ENCODE measurements around the gene CDH4. TPM values are rescaled to one million over a fixed set of nuclear protein-coding genes. Genes with fewer than 3 reads are reported as not detected.

CDH4 gene
- polyA plus RNA-seq, 1 experiment, result 1.5 TPM

- Histone ChIP-seq H3K4me3 (ENCODE audit: low read depth, low read length) (no peak overlapping the region), H3K36me3 (ENCODE audit: control insufficient read depth, insufficient read depth, low read length) (no peaks in the 10 kb centered on the region), H3K27me3 (ENCODE audit: control insufficient read depth, insufficient read depth, low read length) (no peaks in the 10 kb centered on the region)
- ChIA-PET POLR2A (no interaction called here), CTCF (no interaction called here)
- DNase-seq (ENCODE audit: low read depth), result no peak
- TF ChIP-seq, protein P1, sequence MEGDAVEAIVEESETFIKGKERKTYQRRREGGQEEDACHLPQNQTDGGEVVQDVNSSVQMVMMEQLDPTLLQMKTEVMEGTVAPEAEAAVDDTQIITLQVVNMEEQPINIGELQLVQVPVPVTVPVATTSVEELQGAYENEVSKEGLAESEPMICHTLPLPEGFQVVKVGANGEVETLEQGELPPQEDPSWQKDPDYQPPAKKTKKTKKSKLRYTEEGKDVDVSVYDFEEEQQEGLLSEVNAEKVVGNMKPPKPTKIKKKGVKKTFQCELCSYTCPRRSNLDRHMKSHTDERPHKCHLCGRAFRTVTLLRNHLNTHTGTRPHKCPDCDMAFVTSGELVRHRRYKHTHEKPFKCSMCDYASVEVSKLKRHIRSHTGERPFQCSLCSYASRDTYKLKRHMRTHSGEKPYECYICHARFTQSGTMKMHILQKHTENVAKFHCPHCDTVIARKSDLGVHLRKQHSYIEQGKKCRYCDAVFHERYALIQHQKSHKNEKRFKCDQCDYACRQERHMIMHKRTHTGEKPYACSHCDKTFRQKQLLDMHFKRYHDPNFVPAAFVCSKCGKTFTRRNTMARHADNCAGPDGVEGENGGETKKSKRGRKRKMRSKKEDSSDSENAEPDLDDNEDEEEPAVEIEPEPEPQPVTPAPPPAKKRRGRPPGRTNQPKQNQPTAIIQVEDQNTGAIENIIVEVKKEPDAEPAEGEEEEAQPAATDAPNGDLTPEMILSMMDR (IDR thresholded peaks at IDR 0.05; ENCODE audit: insufficient read depth, low read depth, low read length), result no peak
Observed at GRCh38 chr20:61922411-61922810, 670.4 kb downstream of the CDH4 start.

- Histone ChIP-seq H3K36me3 (ENCODE audit: control insufficient read depth, insufficient read depth, low read length) (no peaks in the 10 kb centered on the region), H3K27me3 (ENCODE audit: control insufficient read depth, insufficient read depth, low read length) (no peaks in the 10 kb centered on the region), H3K4me3 (ENCODE audit: low read depth, low read length) (no peak overlapping the region)
- TF ChIP-seq, protein P1 (IDR thresholded peaks at IDR 0.05; ENCODE audit: insufficient read depth, low read depth, low read length), result no peak
- no peak for DNase-seq (ENCODE audit: low read depth)
- CTCF ChIA-PET, result no interaction called here
- POLR2A ChIA-PET, result no interaction called here
Observed at GRCh38 chr20:61922936-61923335, 670.9 kb downstream of the CDH4 start.

DNA sequence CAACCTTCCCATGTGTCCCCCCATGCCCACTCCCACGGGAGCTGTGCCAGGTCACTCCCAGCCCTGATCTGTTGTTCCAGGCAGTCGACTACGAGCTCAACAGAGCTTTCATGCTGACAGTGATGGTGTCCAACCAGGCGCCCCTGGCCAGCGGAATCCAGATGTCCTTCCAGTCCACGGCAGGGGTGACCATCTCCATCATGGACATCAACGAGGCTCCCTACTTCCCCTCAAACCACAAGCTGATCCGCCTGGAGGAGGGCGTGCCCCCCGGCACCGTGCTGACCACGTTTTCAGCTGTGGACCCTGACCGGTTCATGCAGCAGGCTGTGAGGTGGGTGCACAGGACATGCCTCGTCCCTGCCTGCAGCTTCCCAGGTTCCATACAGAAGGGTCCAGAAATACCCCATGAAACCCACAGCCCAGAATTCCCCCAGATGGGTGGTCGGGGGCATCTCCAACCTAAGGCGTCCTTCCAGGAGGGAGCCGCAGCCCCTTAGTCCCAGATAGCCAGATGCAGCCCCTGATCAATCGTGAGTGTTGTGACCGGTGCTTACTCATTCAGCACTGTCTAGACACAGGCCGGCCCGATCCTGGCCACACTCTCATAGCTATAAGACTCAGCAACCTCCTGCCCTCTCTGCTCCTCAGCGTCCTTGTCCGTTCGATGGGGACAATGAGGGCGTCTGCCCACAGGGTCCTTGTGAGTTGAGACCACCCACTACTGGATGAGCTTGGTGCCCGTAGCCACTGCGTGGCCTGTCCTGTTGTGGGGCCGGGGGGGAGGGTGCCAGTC, 671.5 kb downstream of the CDH4 start:
- no peak for DNase-seq (ENCODE audit: low read depth)
- TF ChIP-seq, protein P1 (IDR thresholded peaks at IDR 0.05; ENCODE audit: insufficient read depth, low read depth, low read length), result no peak
- H3K27me3 ChIP-seq (ENCODE audit: control insufficient read depth, insufficient read depth, low read length), result no peaks in the 10 kb centered on the region
- no peaks in the 10 kb centered on the region for H3K36me3 ChIP-seq (ENCODE audit: control insufficient read depth, insufficient read depth, low read length)
- ChIA-PET CTCF (no interaction called here), POLR2A (no interaction called here)
- H3K4me3 ChIP-seq (ENCODE audit: low read depth, low read length), result no peak overlapping the region

- no peak for DNase-seq (ENCODE audit: low read depth)
- CTCF ChIA-PET, result no interaction called here
- Histone ChIP-seq H3K36me3 (ENCODE audit: control insufficient read depth, insufficient read depth, low read length) (no peaks in the 10 kb centered on the region), H3K4me3 (ENCODE audit: low read depth, low read length) (no peak overlapping the region), H3K27me3 (ENCODE audit: control insufficient read depth, insufficient read depth, low read length) (no peaks in the 10 kb centered on the region)
- TF ChIP-seq, protein P1 (IDR thresholded peaks at IDR 0.05; ENCODE audit: insufficient read depth, low read depth, low read length), result no peak
- POLR2A ChIA-PET, result no interaction called here
Observed at GRCh38 chr20:61924211-61924857, 672.3 kb downstream of the CDH4 start.

DNA sequence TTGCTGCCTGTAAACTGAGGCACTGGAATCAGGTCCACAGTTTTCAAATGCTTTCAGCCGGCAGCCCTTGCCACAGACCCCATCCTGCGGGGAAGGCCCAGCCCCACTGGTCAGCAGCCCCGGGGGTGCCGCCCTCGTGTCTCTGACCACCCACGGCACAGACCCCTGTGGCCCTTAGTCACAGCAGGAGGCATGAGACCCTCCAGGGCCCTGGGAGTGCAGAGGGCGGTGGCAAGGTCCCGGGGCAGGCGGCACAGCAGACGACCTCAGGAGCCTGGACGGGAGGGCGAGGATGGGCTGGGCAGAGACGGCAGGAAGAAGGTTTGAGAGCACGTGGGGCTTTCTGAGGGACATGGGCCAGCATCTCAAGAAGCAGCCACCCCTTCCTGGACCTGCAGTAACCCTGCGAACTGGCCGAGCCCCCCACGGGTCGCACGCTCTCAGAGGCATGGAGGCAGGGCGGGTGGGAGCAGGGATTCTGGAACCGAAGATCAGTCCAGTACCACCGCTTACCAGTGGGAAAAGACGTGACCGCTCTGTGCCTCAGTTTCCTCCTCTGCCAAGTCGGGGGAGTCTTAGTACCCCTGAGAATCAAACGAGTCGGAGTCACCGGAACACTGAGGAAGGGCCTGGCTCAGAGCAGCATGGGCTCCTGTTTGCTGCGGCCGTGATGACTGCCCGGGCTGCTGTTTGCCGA, 672.9 kb downstream of the CDH4 start:
- ChIA-PET CTCF (no interaction called here), POLR2A (no interaction called here)

More for the DNA sequence above, 672.9 kb downstream of the CDH4 start:
- TF ChIP-seq, protein P1 (IDR thresholded peaks at IDR 0.05; ENCODE audit: insufficient read depth, low read depth, low read length), result no peak
- Histone ChIP-seq H3K36me3 (ENCODE audit: control insufficient read depth, insufficient read depth, low read length) (no peaks in the 10 kb centered on the region), H3K27me3 (ENCODE audit: control insufficient read depth, insufficient read depth, low read length) (no peaks in the 10 kb centered on the region), H3K4me3 (ENCODE audit: low read depth, low read length) (no peak overlapping the region)
- no peak for DNase-seq (ENCODE audit: low read depth)

Data from BJ (cell line).